GM04503 (cell line): ENCODE results near the gene DECR2.
"Not testable (repeated sequence)": the region's sequence is repeated elsewhere in the genome, so short reads cannot be mapped to it uniquely, and the experiment has no call there.

Experiments
- DNase-seq: peaks from one replicate; pipeline ENCODE4 v3.0.0-alpha.2; 2012; ENCODE audit warnings: low read depth

DECR2 gene

GRCh38 chr16:401468-402348, at the start of gene DECR2:
Gene DECR2 (plus strand): TSS chr16:401885. CDS start chr16:401964, 79 bp downstream.
- no peak for DNase-seq

DNA sequence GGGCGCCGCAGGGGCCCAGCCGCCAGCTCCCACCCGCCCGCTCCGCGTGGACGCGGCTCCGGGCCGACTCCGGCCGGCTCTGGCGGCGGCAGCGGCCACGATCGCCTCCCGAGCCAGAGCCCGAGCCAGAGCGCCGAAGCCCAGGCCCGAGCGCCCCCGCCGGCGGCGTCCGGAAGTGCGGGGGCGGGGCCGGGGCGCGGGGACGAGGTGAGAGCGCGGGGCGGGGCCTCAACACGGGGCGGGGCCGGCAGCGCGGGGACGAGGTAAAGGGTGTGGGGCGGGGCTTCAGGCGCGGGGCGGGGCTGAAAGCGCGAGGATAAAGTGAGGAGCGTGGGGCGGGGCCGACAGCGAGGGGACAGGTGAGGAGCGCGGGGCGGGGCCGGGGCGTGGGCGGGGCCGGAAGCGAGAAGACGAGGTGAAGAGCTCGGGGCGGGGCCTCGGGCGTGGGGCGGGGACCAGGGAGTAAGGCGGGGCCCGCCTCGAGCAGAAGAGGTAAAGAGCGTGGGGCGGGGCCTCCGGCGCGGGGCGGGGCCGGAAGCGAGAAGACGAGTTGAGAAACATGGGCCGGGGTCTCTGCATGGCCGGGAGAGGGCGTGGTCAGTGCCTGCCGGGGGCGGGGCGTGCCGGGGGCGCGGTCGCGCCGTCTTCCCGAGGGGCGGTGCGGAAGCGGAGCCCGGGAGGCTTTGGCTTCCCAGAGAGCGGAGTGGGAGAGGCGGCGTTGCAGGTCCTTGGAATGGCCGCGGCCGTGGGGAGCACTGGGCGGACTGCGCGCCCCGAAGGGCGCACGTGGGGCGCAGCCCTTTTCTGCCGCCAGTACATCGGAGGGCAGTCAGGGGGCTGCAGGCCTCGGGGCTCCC, 48.9 kb upstream of the DECR2 start, which contains the start of gene AXIN1:
Gene AXIN1, minus strand, starts transcription at position 177 of the 857 bp plus-strand sequence. CDS start 5,698 bp downstream, outside the sequence.
- peak; percentile 33 for DNase-seq

GRCh38 chr16:353404-354290, 48.0 kb upstream of the DECR2 start:
- no peak for DNase-seq

GRCh38 chr16:354291-354881, 47.3 kb upstream of the DECR2 start:
- no peak for DNase-seq

DNA sequence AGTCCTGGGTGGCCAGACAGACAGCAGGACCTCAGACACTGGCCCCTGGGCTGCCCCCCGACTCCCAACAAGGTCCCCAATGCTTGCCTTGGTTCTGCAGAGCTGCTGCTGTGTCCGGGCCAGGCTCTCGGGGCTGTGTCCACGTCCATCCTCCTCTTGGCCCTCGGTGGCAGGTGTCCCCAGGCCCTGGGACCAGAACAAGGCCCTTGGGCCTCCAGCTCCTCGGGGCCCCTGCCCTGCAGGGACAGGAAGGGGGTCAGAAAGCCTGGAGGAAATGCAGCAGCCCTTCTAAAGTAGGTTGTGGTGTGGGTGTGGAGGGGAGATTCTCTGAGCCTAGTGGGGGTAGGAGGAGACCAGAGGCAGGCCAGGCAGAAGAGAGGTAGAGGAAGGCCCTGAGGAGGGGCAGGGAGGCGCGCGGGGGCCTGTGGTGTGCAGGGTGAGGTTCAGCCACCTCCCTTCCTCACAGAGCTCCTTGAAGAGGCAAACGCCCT, 46.7 kb upstream of the DECR2 start:
- no peak for DNase-seq

DNA sequence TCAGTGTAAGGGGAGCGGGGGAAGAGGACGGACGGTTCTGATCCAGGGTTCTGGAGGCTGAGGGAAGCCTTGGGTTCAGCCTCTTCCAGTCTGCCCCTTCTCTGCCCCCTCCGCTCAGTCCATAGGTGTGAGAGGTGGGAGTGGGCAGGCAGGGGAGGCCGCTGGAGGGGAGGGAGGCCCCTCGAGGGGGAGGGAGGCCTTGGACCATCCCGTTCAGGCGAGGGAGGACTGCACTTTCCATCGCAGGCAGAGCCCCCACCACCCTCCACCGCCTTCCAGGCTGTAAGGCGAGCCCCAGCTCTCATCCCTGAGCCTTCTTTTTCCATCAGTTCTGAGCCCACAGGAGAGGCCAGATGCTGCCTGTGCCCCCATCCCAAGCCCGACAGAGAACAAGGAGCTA, 44.9 kb upstream of the DECR2 start:
- no peak for DNase-seq

- no peak for DNase-seq
Observed at GRCh38 chr16:359067-359763, 42.5 kb upstream of the DECR2 start.

DNA sequence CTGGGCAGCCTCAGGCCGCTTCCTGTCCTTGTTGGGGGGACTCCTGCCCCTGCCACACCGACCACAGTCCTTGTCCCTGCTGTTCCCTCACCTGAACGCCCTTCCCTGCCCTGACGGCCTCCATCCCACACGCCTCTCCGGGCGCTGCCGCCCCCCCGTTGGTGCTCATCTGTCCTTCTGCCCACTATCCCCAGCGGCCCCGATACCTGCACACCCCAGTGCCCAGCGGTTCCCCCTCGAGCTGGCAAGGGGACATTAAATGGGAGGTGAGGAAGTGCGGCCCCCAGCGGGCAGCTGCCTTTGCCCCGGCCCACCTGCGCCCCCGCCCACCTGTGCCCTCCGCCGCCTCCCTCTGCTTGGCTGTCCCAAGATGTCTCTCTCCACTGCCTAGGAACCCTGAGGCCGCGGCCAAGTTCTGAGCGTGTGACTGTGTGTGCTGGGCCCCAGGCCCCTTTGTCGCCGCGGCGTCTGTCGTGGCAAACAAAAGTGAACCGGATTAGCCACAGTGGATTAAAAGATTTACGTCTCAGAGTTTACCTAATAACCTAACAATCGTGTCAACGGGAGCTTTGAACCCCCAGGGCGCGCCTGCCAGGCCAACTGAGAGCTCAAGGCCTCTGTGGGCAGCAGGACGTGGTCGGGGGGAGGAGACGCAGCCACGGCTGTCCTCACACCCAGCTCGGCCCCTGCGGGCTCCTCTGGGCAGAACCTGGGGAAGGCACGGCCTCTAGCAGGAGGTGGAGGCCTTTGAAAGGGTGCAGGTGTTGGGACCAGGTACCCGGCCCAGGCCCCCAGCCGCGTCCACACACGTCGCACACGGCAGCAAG, 41.6 kb upstream of the DECR2 start:
- DNase-seq, result no peak

GRCh38 chr16:360698-361336, 40.9 kb upstream of the DECR2 start:
- no peak for DNase-seq

- DNase-seq, result no peak
Observed at GRCh38 chr16:361341-361871, 40.3 kb upstream of the DECR2 start.

- no peak for DNase-seq
Observed at GRCh38 chr16:361872-362701, 39.6 kb upstream of the DECR2 start.

DNA sequence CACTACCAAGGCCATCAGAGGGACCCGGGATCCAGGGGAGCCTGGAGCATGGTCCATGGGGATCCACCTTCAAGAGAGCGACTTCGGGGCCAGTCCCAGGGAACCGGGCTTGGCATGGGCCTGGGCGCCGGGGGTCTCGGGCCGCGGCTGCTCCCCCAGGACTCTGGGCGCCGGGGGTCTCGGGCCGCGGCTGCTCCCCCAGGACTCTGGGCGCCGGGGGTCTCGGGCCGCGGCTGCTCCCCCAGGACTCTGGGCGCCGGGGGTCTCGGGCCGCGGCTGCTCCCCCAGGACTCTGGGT, 39.0 kb upstream of the DECR2 start:
- DNase-seq, result not testable (repeated sequence)

GRCh38 chr16:363110-363765, 38.4 kb upstream of the DECR2 start:
- DNase-seq, result no peak

GRCh38 chr16:363766-364490, 37.8 kb upstream of the DECR2 start:
- no peak for DNase-seq

DNA sequence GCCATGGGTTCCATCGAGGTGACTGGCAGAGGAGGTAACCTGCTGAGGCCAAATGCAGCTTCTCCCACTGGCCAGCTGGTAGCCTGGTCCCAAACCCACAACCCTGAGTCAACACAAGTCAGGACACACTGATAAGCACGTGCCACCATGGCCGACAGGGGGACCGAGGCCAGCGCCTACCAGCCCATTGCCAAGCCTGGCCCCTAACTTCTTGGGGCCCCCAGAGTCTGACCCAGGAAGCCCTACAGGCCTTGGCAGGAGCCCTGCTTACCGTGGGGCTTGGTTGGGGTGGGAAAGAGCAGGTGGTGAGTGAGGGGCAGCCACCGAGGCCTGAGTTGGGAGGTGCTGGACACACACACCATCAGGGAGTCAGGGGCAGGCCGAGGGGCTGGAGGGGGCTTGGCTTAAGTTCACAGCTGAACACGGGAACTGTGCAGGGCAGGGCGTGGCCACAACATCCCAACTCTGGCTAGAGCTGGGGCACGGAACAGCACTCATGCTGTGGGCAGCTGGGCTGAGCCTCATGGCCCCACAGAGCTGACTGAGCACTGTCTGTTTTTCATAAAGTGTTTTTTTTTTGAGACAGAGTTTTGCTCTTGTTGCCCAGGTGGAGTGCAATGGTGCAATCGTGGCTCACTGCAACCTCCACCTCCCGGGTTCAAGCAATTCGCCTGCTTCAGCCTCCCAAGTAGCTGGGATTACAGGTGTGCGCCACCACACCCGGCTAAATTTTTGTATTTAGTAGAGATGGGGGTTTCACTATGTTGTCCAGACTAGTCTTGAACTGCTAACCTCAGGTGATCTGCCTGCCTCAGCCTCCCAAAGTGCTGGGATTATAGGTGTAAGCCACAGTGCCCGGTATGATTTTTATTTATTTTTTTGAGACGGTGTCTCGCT, 36.8 kb upstream of the DECR2 start:
- no peak for DNase-seq

DNA sequence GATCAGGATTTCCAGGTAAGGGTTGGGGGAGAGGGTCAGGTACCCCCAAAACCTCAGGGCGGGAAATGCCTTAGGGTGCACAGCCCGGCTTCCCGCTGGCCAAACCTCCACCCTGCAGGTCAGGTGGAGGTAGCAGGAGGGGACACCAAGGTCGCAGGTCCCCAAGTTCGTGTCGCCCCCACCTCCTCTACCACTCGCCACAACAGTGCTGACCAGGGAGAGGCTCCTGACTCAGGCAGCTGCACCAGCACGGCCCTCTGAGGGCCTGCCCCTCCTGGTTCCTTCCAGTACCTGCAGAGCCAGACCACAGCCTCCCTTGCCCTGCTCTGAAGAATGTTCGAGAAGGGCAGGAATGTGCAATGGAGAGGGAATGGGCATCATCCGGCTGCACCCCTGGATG, 35.2 kb upstream of the DECR2 start:
- DNase-seq, result no peak
